NCI-H460 (cell line): ENCODE data around the gene DEFB132. TPM values are rescaled to one million over a fixed set of nuclear protein-coding genes. Genes with fewer than 3 reads are reported as not detected.

Source experiments
- DNase-seq: peaks from one replicate; pipeline ENCODE4 v3.0.0-alpha.2; 2016; ENCODE audit warnings: low read depth; ENCODE audit errors: extremely low read depth
- total RNA-seq: library from RNA; depleted of rRNA; stranded (reverse); fragments of >200 nt; shearing (Covaris generic); gene quantifications from 2 replicates; pipeline ENCODE4 v1.2.3, GENCODE V29; 2014

Gene DEFB132
- total RNA-seq, 1 experiment from 2014 or later = not detected

GRCh38 chr20:259981-260380 is 2.5 kb downstream of the DEFB132 start:
- no peak for DNase-seq

DNA sequence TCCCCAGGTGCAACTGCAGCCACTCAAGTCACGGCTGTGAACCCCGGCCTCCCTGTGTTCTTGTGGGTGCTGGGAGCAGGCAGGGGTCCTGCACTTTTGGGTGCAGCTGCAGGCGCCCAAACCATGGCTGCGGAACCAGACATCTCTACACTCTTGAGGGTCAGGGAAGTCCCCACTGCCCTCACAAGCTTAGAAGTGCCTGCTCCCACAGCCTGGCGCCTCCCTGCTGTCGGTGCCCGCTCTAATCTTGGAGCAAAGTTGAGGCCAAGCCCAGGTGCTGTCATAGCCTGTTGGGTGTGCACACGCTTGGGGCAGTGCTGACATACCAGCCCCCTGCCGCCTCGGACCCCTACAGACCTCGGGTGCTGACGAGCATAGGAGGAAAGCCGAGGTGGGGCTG is 6.2 kb downstream of the DEFB132 start:
- DNase-seq = no peak

- DNase-seq = peak; percentile 76
Measured at GRCh38 chr20:266596-267562, 9.4 kb downstream of the DEFB132 start.

DNA sequence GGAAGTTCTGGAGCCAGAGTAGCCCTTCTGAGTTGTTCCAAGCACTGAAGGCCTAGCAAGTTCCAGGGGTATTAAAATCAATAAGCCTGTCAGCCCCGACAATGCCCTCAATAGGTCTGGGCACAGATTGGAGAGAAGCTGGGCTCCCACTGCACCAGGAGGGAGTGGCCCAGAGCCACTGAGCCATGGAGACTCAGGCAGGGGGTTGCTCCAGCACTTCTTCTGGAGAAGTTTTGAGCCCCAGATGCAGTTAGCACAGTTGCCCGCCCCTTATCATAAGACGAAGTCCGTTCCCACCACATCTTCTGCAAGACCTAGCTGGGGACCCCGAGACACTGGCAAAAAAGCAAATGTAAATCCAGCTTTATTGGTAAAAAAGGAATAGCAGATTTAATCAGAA is 13.0 kb downstream of the DEFB132 start:
- no peak for DNase-seq

DNA sequence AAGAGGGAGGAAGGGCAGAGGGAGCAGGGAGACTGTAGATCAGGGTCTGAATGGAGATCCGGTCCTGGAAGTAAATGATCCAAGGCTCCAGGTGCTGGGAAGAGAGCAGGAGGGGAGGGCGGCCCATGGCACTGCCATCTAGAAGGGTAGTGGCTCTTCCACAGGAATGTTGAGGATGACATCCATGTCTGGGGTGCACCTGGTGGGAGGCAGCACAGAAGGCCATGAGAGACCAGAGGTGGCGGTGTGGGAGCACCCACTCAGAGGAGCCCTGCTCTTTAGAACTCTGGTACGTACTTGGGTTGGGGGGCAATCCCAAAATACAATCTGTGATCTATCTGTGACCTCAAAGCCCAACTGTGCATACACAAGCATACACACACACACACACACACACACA is 13.5 kb downstream of the DEFB132 start:
- DNase-seq = no peak

DNA sequence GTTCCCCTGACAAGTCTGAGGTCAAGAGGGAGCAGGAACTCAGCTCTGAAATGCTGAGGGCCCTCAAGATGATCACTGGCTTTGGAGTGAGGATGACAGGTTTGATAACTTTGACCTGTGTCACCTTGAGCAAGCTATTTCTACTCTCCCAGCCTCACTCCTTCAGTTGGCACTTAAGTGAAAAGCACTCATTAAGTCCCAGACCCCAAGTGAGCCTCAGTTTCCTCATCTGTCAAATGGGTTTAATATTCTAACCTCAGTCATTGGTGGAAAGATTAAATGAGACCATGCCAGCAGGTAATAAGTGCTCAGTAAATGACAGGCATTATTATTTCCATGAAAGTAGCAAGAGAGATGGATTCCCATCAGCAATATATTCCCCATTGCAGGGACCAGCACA is 14.0 kb downstream of the DEFB132 start:
- no peak for DNase-seq

- DNase-seq = no peak
Measured at GRCh38 chr20:272718-273117, 15.2 kb downstream of the DEFB132 start.

DNA sequence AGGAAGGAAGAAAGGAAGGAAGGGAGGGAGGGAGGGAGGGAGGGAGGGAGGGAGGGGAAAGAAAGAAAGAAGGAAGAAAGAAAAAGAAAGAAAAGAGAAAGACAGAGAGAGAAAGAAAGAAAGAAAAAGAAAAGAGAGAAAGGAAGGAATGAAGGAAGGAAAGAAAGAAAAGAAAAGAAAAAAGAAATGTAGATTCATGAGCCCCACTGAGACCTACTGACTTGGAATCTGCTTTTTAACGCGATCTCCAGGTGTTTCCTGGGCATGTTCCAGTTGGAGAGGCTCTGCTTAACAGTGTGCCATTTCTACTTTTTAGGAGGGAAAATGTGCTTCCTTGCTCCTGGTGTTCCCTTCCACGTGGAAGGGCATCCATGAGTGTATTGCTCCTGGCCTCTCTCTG is 16.4 kb downstream of the DEFB132 start:
- no peak for DNase-seq

- DNase-seq = no peak
Measured at GRCh38 chr20:275791-276190, 18.3 kb downstream of the DEFB132 start.

- DNase-seq = no peak
Measured at GRCh38 chr20:276620-277495, 19.3 kb downstream of the DEFB132 start.

- DNase-seq = no peak
Measured at GRCh38 chr20:277496-277781, 19.9 kb downstream of the DEFB132 start.

DNA sequence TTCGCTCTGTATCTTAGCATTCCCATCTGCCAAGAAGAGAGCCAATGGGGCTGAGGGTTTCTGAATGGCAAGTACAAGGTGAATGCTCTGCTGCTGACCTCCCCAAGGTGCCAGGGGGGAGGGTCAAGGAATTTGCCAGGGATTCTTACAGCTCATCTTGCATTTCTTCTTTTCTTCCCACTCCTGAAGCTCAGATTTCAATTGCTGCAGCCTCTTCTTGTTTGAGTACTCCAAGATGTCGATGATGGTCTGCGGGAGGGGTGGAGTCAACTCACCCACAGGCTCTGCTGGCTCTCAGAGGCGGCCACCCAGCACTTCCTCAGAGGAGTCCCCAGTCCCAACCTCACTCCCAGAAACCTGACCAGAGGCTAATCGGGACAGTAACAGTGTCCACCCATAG is 20.7 kb downstream of the DEFB132 start:
- DNase-seq = no peak

GRCh38 chr20:278607-279571 is 21.4 kb downstream of the DEFB132 start:
- DNase-seq = no peak

- no peak for DNase-seq
Measured at GRCh38 chr20:284172-284571, 26.6 kb downstream of the DEFB132 start.

DNA sequence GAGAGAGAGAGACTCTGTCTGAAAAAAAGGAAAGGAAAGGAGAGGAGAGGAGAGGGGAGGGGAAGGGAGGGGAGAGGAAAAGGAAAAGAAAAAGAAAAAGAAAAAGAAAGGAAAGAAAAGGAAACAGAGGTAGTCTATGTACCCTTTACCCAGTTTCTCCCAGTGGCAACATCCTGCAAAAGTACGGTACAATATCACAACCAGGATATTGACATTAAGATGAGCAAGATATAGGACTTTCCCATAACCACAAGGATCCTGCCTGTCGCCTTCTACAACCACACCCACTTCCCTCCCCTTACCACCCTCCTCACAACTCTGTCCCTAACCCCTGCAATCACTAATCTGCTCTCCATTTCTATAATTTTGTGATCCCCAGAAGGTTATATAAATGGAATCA is 29.0 kb downstream of the DEFB132 start:
- no peak for DNase-seq

DNA sequence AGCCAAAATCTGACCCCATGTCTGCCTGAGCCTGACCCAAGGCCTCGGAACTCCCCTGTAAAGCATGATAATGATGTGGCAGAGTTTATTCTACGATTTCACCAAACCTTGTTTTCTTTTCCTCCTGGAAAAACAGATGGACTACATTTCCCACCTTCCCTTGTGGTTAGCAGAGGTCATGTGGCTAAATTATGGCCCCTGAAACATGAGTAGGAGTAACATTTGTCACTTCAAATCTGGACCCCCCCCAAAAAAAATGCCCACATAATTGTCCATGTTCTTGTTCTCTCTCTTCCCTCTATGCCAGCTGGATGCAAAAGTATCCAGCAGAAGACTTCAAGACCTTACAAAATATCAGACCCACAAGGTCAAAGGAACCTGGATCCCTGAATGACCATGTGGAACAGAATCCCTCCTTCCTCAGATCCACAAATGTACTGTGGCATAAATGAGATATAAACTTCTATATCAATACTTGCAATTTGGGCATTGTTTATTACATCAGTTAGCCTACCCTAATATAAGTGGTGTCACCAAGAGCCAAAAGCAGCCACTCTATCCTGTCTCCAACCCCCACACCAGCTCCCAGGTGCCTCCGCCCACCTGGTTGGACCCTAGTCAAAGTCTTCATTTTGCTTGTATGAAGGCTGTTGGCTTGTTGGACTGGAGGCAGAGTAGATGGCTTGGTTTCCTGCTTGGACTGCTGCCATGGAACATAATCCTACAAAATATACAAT is 31.6 kb downstream of the DEFB132 start:
- no peak for DNase-seq

- DNase-seq = no peak
Measured at GRCh38 chr20:289693-290083, 32.2 kb downstream of the DEFB132 start.

- peak; percentile 90 for DNase-seq
Measured at GRCh38 chr20:290084-290831, 32.7 kb downstream of the DEFB132 start, which contains the start of gene C20orf96. Gene C20orf96 (minus strand): TSS chr20:290750. CDS start chr20:290610, 140 bp downstream.

DNA sequence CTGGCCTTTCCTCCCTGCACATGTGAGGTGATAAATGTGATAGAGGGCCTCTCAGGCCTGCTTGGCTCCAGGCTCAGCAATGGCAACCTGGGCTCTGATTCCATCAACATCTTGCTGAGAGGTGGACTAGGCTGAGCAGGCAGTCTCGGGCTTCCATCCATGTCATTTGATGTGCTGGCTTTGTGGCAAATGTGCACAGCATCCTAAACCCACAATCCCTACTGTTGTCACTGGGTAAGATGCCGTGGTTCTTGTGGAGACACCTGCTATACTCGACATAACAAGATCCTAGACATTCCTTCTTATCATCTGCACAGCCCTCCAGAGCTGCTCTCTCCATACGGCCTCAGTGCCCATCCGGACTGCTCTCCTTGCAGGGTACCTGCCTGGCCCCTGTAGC is 37.1 kb downstream of the DEFB132 start:
- no peak for DNase-seq
